Measurements from ENCODE around the gene GALNT16. TPM values are rescaled to one million over a fixed set of nuclear protein-coding genes. Genes with fewer than 3 reads are reported as not detected.

Gene GALNT16
- total and polyA plus RNA-seq, 2 of the 8 experiments (the other 6 are each of a cell fraction or from before 2014, with no cell fraction given), result 5.4 to 6.3 TPM

- Histone ChIP-seq H2AK5ac (ENCODE audit: low read depth, low read length) (no peak overlapping the region), H2BK15ac (ENCODE audit: low read length) (no peak overlapping the region), H3K18ac (ENCODE audit: extremely low read depth, low read length) (no peak overlapping the region), H3K14ac (ENCODE audit: insufficient read length) (no peak overlapping the region), H2BK120ac (replicated peaks; ENCODE audit: low read depth, low read length) (no peak overlapping the region), H3K4ac (replicated peaks; ENCODE audit: insufficient read length, low read depth, low read length) (no peak overlapping the region), H3K4me3 (ENCODE audit: extremely low read depth in 1 of 4, insufficient read depth in 2 of 4, low read depth in 3 of 4, low read length in 4 of 4) (no peak overlapping the region), H3K23me2 (ENCODE audit: low read depth, low read length) (no peaks in the 10 kb centered on the region), H3K4me1 (replicated peaks in 1 of 4; ENCODE audit: control insufficient read depth in 3 of 4, insufficient read depth in 4 of 4, low read length in 3 of 4) (no peaks in the 10 kb centered on the region), H4K5ac (ENCODE audit: insufficient read length, low read depth, low read length) (no peak overlapping the region), H3K36me3 (ENCODE audit: control insufficient read depth in 2 of 4, insufficient read depth in 4 of 4, low read length in 3 of 4) (peaks cover 4 to 31% (median 14%) of the 10 kb centered on the region in 4 experiments; a peak in 6 of 8 replicates), H2AFZ (ENCODE audit: low read length) (no peak overlapping the region), H3K79me2 (ENCODE audit: control insufficient read depth in 1 of 2, insufficient read depth in 2 of 2, low read length in 2 of 2) (no peaks in the 10 kb centered on the region), H4K91ac (replicated peaks; ENCODE audit: insufficient read length, low read length) (no peak overlapping the region), H3K27me3 (replicated peaks in 1 of 4; ENCODE audit: control insufficient read depth in 3 of 4, extremely low read depth in 1 of 4, insufficient read depth in 3 of 4, low read length in 3 of 4) (no peaks in the 10 kb centered on the region), H2BK20ac (ENCODE audit: low read length) (no peak overlapping the region), H3K79me1 (ENCODE audit: low read depth, low read length) (no peaks in the 10 kb centered on the region), H2BK5ac (ENCODE audit: low read depth, low read length) (no peak overlapping the region), H3K4me2 (ENCODE audit: insufficient read depth in 1 of 2, low read depth in 2 of 2, low read length in 2 of 2) (no peak overlapping the region), H3K9me3 (ENCODE audit: insufficient read depth in 2 of 2, low read depth in 1 of 2, low read length in 1 of 2) (no peaks in the 10 kb centered on the region), H3K23ac (ENCODE audit: insufficient read length) (no peak overlapping the region), H3K27ac (ENCODE audit: low read depth, low read length) (no peak overlapping the region), H4K8ac (ENCODE audit: extremely low read depth, insufficient read depth, low read length) (no peak overlapping the region), H4K20me1 (replicated peaks in 1 of 2; ENCODE audit: control insufficient read depth in 1 of 2, insufficient read depth in 2 of 2, low read length in 2 of 2) (peaks cover 0 to 1% of the 10 kb centered on the region in 2 experiments), H2BK12ac (ENCODE audit: low read depth, low read length) (no peak overlapping the region), H3K56ac (replicated peaks; ENCODE audit: insufficient read length, low read depth, low read length) (no peak overlapping the region), H3K9ac (replicated peaks in 1 of 4; ENCODE audit: extremely low read depth in 1 of 4, low read depth in 3 of 4, low read length in 3 of 4) (no peak overlapping the region)
- 89% methylated on average over 2 of the region's 2 CpGs; no CpG with 5 or more reads in 1 of the 2 experiments for WGBS, 2 experiments (ENCODE audit: extremely low coverage in 1 of 2, insufficient coverage in 1 of 2, insufficient read length in 1 of 2, insufficient replicate concordance in 2 of 2, low coverage in 1 of 2, low lambda C conversion rate in 2 of 2, missing lambda C conversion rate in 1 of 2)
- no peak for TF ChIP-seq NANOG (IDR thresholded peaks at IDR 0.05; ENCODE audit: insufficient read depth, low read depth, low read length, poor library complexity, severe bottlenecking)
- no peak for TF ChIP-seq TAF1 (IDR thresholded peaks at IDR 0.05; ENCODE audit: low read depth, low read length)
- TF ChIP-seq SIX5 (IDR thresholded peaks at IDR 0.05; ENCODE audit: low read depth, low read length), result no peak
- TF ChIP-seq CTBP2 (IDR thresholded peaks at IDR 0.05; ENCODE audit: borderline replicate concordance, insufficient read depth, insufficient read length, low read length), result no peak
- no peak for TF ChIP-seq GTF2F1 (IDR thresholded peaks at IDR 0.05; ENCODE audit: borderline replicate concordance, low read depth, low read length)
- no peak for DNase-seq (ENCODE audit: low read depth in 1 of 2, low spot score in 2 of 2)
- no peak for FAIRE-seq
- ChIA-PET CTCF (ENCODE audit: partially characterized antibody) (interaction anchor here (0.8 to 6.2 kb wide), 35 partner anchors 8 to 218 kb away, joined by 3 to 130 read pairs (median 7); partner anchors contain the start of gene GALNT16), POLR2A (ENCODE audit: partially characterized antibody) (interaction anchor here (1.1 kb wide), 1 partner anchor 156 kb away, joined by 3 read pairs; the partner anchor contains the start of genes ERH and SLC39A9)
These were observed 18.4 kb upstream of the GALNT16 start for GRCh38 chr14:69241577-69241976.

Data from H1 (cell line).